Trophoblast cell (in vitro differentiated cells and primary cell): ENCODE data around the gene KLF6.

Source experiments
- DNase-seq, 2 donors: peaks; one replicate each; pipeline ENCODE4 v3.0.0-alpha.2; 2016
- H2AFZ ChIP-seq: 2 replicates; pipeline ENCODE4 v1.6.1; 2013; ENCODE audit warnings: low read length, moderate library complexity, mild to moderate bottlenecking; ENCODE audit not compliant: insufficient read depth, poor library complexity
- H2AK5ac ChIP-seq: 2 replicates; pipeline ENCODE4 v1.6.1; 2013; ENCODE audit warnings: mild to moderate bottlenecking, low read length
- H2BK120ac ChIP-seq: 2 replicates; pipeline ENCODE4 v1.6.1; 2013; ENCODE audit warnings: low read length, mild to moderate bottlenecking, moderate library complexity; ENCODE audit not compliant: insufficient read depth, poor library complexity
- H2BK12ac ChIP-seq: 2 replicates; pipeline ENCODE4 v1.6.1; 2013; ENCODE audit warnings: mild to moderate bottlenecking, low read length, moderate library complexity
- H2BK5ac ChIP-seq: 2 replicates; pipeline ENCODE4 v1.6.1; 2013; ENCODE audit warnings: low read length, low read depth, moderate library complexity, mild to moderate bottlenecking; ENCODE audit not compliant: poor library complexity
- H3K14ac ChIP-seq: 2 replicates; pipeline ENCODE4 v1.6.1; 2013; ENCODE audit warnings: mild to moderate bottlenecking, low read length
- H3K18ac ChIP-seq: 2 replicates; pipeline ENCODE4 v1.6.1; 2013; ENCODE audit warnings: mild to moderate bottlenecking, low read length
- H3K23ac ChIP-seq: 2 replicates; pipeline ENCODE4 v1.6.1; 2013; ENCODE audit warnings: low read length
- H3K27ac ChIP-seq: 2 replicates; pipeline ENCODE4 v1.5.1; 2013; ENCODE audit warnings: low read depth, mild to moderate bottlenecking, inconsistent platforms, low read length, moderate library complexity
- H3K27me3 ChIP-seq: 2 replicates; pipeline ENCODE4 v1.6.1; 2013; ENCODE audit warnings: inconsistent platforms, mild to moderate bottlenecking, low read length, moderate library complexity; ENCODE audit not compliant: insufficient read depth
- H3K36me3 ChIP-seq, 2 experiments: 1 replicate in 1 of 2; 2 replicates in 1 of 2; pipeline ENCODE4 v1.6.1; 2013; ENCODE audit warnings: low read length in 2 of 2, mild to moderate bottlenecking in 2 of 2, moderate library complexity in 1 of 2; ENCODE audit not compliant: insufficient read depth in 2 of 2, control insufficient read depth in 1 of 2
- H3K4ac ChIP-seq: 2 replicates; pipeline ENCODE4 v1.6.1; 2013; ENCODE audit warnings: low read depth, mild to moderate bottlenecking, low read length, moderate library complexity
- H3K4me1 ChIP-seq, 2 experiments: 1 replicate in 1 of 2; 2 replicates in 1 of 2; pipeline ENCODE4 v1.6.1; 2013; ENCODE audit warnings: low read length in 2 of 2, mild to moderate bottlenecking in 2 of 2, moderate library complexity in 1 of 2; ENCODE audit not compliant: insufficient read depth in 2 of 2, control insufficient read depth in 1 of 2
- H3K4me2 ChIP-seq: 2 replicates; pipeline ENCODE4 v1.6.1; 2013; ENCODE audit warnings: inconsistent platforms, mild to moderate bottlenecking, low read length, moderate library complexity
- H3K4me3 ChIP-seq: 2 replicates; pipeline ENCODE4 v1.5.1; 2013; ENCODE audit warnings: mild to moderate bottlenecking, low read depth, low read length, inconsistent platforms
- H3K79me1 ChIP-seq: one replicate; pipeline ENCODE4 v1.6.1; 2013; ENCODE audit warnings: low read length
- H3K79me2 ChIP-seq: 2 replicates; pipeline ENCODE4 v1.6.1; 2013; ENCODE audit warnings: low read length, mild to moderate bottlenecking; ENCODE audit not compliant: control insufficient read depth, insufficient read depth, poor library complexity
- H3K9ac ChIP-seq: 2 replicates; pipeline ENCODE4 v1.6.1; 2013; ENCODE audit warnings: mild to moderate bottlenecking, low read length
- H3K9me3 ChIP-seq: 2 replicates; pipeline ENCODE4 v1.6.1; 2013; ENCODE audit warnings: low read depth, mild to moderate bottlenecking, control low read depth, inconsistent platforms, low read length; ENCODE audit not compliant: insufficient read depth
- H4K12ac ChIP-seq: 2 replicates; pipeline ENCODE4 v1.6.1; 2013; ENCODE audit warnings: low read depth, mild to moderate bottlenecking, low read length, moderate library complexity
- H4K8ac ChIP-seq: 2 replicates; pipeline ENCODE4 v1.6.1; 2013; ENCODE audit warnings: low read depth, mild to moderate bottlenecking, low read length, moderate library complexity
- H4K91ac ChIP-seq: one replicate; pipeline ENCODE4 v1.6.1; 2013; ENCODE audit warnings: low read depth, mild to moderate bottlenecking, low read length, moderate library complexity
- WGBS: extraction: QIAGEN DNeasy Blood & Tissue Kit; methylation state at CpG from one replicate; pipeline ENCODE4 v1.1.7; 2013; ENCODE audit warnings: missing lambda C conversion rate; ENCODE audit not compliant: insufficient read length, insufficient coverage; ENCODE audit errors: extremely low coverage; 5-methylcytosine and 5-hydroxymethylcytosine counted together

The KLF6 gene

GRCh38 chr10:3774814-3775695, 10.0 kb downstream of the KLF6 start:
- Histone ChIP-seq H3K36me3 (peaks cover 19 to 23% of the 10 kb centered on the region in 2 experiments), H4K12ac (no peak overlapping the region), H3K79me1 (peaks cover 9% of the 10 kb centered on the region), H3K4me2 (no peak overlapping the region), H3K27me3 (no peaks in the 10 kb centered on the region), H2BK5ac (no peak overlapping the region), H2BK12ac (no peak overlapping the region), H4K91ac (no peak overlapping the region), H2BK120ac (no peak overlapping the region), H4K8ac (no peak overlapping the region), H2AK5ac (no peak overlapping the region), H3K14ac (no peak overlapping the region), H2AFZ (no peak overlapping the region), H3K27ac (peak overlapping the region; percentile 33), H3K9ac (no peak overlapping the region), H3K9me3 (no peaks in the 10 kb centered on the region), H3K4me3 (no peak overlapping the region), H3K4ac (no peak overlapping the region), H3K23ac (no peak overlapping the region), H3K18ac (no peak overlapping the region), H3K4me1 (peaks cover 7 to 15% of the 10 kb centered on the region in 2 experiments), H3K79me2 (peaks cover 7% of the 10 kb centered on the region)
- DNase-seq = peak; percentile 82 to 88
- no CpG with 5 or more reads among the region's 21 CpGs for WGBS

- no CpG with 5 or more reads among the region's 17 CpGs for WGBS
- H2BK5ac ChIP-seq = no peak overlapping the region
- H3K4me2 ChIP-seq = no peak overlapping the region
Measured at GRCh38 chr10:3774018-3774813, 10.8 kb downstream of the KLF6 start.

GRCh38 chr10:3773460-3774017, 11.5 kb downstream of the KLF6 start:
- peaks cover 7 to 11% of the 10 kb centered on the region in 2 experiments for H3K36me3 ChIP-seq
- H2AFZ ChIP-seq = no peak overlapping the region
- H2BK5ac ChIP-seq = no peak overlapping the region
- no CpG with 5 or more reads among the region's 10 CpGs for WGBS
- no peak overlapping the region for H3K9ac ChIP-seq
- H3K27ac ChIP-seq = no peak overlapping the region
- H3K4ac ChIP-seq = no peak overlapping the region
- no peak overlapping the region for H3K4me3 ChIP-seq
- no peak overlapping the region for H3K23ac ChIP-seq
- no peak overlapping the region for H3K4me2 ChIP-seq
- H2BK120ac ChIP-seq = no peak overlapping the region
- H3K79me1 ChIP-seq = peaks cover 5% of the 10 kb centered on the region
- H3K27me3 ChIP-seq = no peaks in the 10 kb centered on the region
- no peak overlapping the region for H4K12ac ChIP-seq
- H3K14ac ChIP-seq = no peak overlapping the region
- H2AK5ac ChIP-seq = no peak overlapping the region
- H4K8ac ChIP-seq = no peak overlapping the region
- no peaks in the 10 kb centered on the region for H3K9me3 ChIP-seq
- H4K91ac ChIP-seq = no peak overlapping the region
- no peaks in the 10 kb centered on the region for H3K79me2 ChIP-seq
- peak in 1 of 2 donors; percentile 51 for DNase-seq
- peak overlapping the region; percentile 45 for H2BK12ac ChIP-seq
- no peak overlapping the region for H3K18ac ChIP-seq
- H3K4me1 ChIP-seq = peaks cover 0 to 6% of the 10 kb centered on the region in 2 experiments

More at GRCh38 chr10:3774018-3774813, 10.8 kb downstream of the KLF6 start:
- H3K4me3 ChIP-seq = no peak overlapping the region
- no peaks in the 10 kb centered on the region for H3K27me3 ChIP-seq
- no peak overlapping the region for H3K18ac ChIP-seq
- H4K8ac ChIP-seq = no peak overlapping the region
- H2AK5ac ChIP-seq = peak overlapping the region; percentile 52
- no peak overlapping the region for H3K14ac ChIP-seq
- H3K9me3 ChIP-seq = no peaks in the 10 kb centered on the region
- no peak overlapping the region for H3K9ac ChIP-seq
- peak overlapping the region; percentile 7 for H3K27ac ChIP-seq
- peaks cover 12 to 16% of the 10 kb centered on the region in 2 experiments for H3K36me3 ChIP-seq
- no peak overlapping the region for H2BK120ac ChIP-seq
- peaks cover 2 to 8% of the 10 kb centered on the region in 2 experiments for H3K4me1 ChIP-seq
- DNase-seq = peak; percentile 77
- H3K79me1 ChIP-seq = peaks cover 5% of the 10 kb centered on the region
- peaks cover 2% of the 10 kb centered on the region for H3K79me2 ChIP-seq
- H4K12ac ChIP-seq = no peak overlapping the region
- peak overlapping the region; percentile 45 for H2BK12ac ChIP-seq
- H2AFZ ChIP-seq = no peak overlapping the region
- peak overlapping the region; percentile 43 for H4K91ac ChIP-seq
- no peak overlapping the region for H3K23ac ChIP-seq
- H3K4ac ChIP-seq = no peak overlapping the region

GRCh38 chr10:3772361-3773171, 12.4 kb downstream of the KLF6 start:
- H3K23ac ChIP-seq = no peak overlapping the region
- no peak overlapping the region for H4K8ac ChIP-seq
- peaks cover 0 to 4% of the 10 kb centered on the region in 2 experiments for H3K4me1 ChIP-seq
- no peak overlapping the region for H3K18ac ChIP-seq
- H3K14ac ChIP-seq = no peak overlapping the region
- no peak overlapping the region for H3K4me3 ChIP-seq
- peak in 1 of 2 donors; percentile 40 for DNase-seq
- H2BK5ac ChIP-seq = no peak overlapping the region
- no peak overlapping the region for H3K9ac ChIP-seq
- no peaks in the 10 kb centered on the region for H3K27me3 ChIP-seq
- peaks cover 5% of the 10 kb centered on the region for H3K79me1 ChIP-seq
- H3K79me2 ChIP-seq = no peaks in the 10 kb centered on the region
- no CpG with 5 or more reads among the region's 10 CpGs for WGBS
- H2AK5ac ChIP-seq = no peak overlapping the region
- no peak overlapping the region for H4K12ac ChIP-seq
- H3K9me3 ChIP-seq = no peaks in the 10 kb centered on the region
- H3K4ac ChIP-seq = no peak overlapping the region
- H3K36me3 ChIP-seq = peaks cover 5 to 8% of the 10 kb centered on the region in 2 experiments
- H3K4me2 ChIP-seq = no peak overlapping the region
- no peak overlapping the region for H3K27ac ChIP-seq
- no peak overlapping the region for H2BK12ac ChIP-seq
- no peak overlapping the region for H2BK120ac ChIP-seq
- H4K91ac ChIP-seq = no peak overlapping the region
- no peak overlapping the region for H2AFZ ChIP-seq
